Activated T-cell treated with anti-CD3 and anti-CD28 coated beads for 48 hours (primary cell): ENCODE results near the gene PPP2R2D.
"Not testable (repeated sequence)": the region's sequence is repeated elsewhere in the genome, so short reads cannot be mapped to it uniquely, and the experiment has no call there.

Experiments
- DNase-seq: peaks from one replicate; pipeline ENCODE4 v3.0.0-alpha.2; 2020; ENCODE audit warnings: low read depth

PPP2R2D gene

DNA sequence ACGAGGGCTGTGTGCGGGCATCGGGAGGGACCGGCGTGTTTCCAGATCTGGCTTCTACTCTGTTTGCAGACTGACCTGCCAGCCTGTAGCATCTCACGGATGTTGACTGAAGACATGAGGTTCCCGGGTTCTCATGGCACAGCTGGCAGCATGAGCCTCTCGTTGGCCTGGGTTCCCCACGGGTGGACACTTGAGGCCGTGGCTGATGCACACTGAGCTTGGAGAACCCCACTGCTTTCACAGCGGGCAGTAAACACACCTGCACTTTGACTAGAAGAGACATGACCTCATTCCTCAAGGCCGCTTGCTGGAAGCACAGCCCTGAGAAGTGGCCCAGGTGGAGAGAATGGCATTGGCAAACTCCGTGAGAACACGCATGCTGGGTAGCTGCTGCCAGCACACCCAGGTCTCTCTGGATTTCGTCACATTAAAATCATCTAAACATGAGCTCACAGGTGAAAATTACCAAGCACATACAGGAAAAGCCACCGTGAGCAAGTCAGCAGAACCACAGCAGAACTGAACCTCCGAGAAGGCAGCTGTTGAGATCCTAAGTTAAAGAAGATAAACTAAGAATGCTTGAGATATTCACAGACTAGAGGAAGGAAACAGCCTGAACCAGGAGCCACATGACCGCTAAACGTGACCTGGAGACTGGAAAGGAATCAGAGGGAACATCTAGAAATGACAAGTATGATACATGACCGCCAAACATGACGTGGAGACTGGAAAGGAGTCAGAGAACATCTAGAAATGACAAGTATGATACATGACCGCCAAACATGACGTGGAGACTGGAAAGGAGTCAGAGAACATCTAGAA is 48.4 kb downstream of the PPP2R2D start:
- no peak for DNase-seq

DNA sequence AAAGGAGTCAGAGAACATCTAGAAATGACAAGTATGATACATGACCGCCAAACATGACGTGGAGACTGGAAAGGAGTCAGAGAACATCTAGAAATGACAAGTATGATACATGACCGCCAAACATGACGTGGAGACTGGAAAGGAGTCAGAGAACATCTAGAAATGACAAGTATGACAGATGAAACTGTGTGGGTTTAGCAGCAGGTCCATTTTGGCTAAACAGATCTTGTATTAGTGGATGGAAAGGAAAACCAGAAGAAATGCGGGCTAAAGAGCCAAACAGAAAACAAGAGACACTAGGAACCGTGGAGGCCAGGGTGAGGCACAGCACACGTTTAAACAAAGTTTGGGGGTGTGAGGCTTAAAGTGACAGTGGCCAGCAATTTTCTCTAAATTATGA is 49.1 kb downstream of the PPP2R2D start:
- not testable (repeated sequence) for DNase-seq

DNA sequence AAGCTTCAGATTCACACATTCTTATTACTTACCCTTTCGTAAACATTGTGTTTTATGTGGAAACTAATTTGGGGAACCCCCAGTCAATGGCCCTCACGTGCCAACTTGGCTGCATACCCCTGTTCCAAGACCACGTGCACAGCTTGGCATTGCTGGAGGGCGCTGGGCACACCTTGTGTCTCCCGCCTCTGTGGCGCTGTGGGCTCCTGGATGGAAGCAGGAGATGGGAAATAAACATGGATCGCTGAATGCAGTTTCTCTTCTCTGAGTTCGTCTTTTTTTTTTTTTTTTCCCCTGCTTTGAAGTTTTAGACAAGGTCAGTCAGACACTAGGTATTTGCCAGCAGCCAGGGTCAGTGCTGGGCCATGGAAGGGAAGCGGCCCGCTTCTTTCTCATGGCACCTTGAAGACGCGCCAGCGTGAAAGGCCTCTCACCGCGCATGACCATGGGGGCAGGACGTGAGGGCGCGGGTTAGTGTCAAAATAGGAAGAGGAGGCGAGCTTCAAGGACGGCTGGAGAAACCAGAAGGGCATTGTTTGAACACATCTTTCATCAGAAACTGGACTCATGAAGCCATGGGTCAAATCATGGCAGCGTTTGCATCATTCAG is 53.7 kb downstream of the PPP2R2D start:
- DNase-seq, result no peak

- no peak for DNase-seq
These were observed 55.0 kb downstream of the PPP2R2D start for GRCh38 chr10:131955591-131956340.

DNA sequence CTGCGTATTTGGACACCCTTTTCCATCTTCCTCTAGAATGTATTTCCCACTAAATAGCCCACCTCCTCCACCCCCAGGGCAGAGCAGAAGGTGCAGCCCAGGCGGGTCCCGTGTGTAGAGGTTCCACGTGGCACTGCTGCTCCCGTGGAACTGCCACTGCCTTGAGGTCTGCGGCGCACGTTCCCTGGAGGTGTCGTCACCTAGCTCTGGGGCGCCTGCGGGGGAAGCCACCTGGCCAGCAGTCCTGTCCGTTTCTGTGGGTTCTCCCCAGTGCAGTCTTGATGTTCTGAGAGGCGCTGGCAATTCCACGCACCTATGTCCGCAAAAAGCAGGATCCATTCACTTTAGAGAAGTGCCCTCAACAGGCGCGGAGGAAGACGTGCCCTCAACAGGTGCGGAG is 59.0 kb downstream of the PPP2R2D start:
- no peak for DNase-seq

DNA sequence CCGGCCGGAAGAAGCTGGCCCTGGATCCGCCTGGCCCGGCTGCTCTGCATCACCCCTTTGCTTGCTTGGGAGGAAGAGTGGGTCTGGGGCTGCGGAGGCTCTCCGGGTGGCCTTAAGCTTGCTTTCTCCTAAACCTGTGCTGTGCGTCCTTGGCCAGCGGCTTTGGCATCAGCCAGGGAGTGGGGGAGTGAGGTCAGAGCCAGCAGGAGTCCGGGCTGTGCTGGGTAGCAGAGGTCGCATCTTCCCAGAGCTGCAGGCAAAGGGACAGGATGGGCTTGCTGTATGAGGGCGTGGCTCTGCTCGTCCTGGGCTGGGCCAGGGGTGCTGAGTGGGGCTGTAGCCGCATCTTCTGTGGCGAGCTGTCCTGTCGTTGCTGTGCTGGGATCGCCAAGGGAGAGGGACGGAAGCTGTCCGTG is 59.8 kb downstream of the PPP2R2D start:
- DNase-seq, result no peak

GRCh38 chr10:131961047-131961776 is 60.4 kb downstream of the PPP2R2D start:
- no peak for DNase-seq

DNA sequence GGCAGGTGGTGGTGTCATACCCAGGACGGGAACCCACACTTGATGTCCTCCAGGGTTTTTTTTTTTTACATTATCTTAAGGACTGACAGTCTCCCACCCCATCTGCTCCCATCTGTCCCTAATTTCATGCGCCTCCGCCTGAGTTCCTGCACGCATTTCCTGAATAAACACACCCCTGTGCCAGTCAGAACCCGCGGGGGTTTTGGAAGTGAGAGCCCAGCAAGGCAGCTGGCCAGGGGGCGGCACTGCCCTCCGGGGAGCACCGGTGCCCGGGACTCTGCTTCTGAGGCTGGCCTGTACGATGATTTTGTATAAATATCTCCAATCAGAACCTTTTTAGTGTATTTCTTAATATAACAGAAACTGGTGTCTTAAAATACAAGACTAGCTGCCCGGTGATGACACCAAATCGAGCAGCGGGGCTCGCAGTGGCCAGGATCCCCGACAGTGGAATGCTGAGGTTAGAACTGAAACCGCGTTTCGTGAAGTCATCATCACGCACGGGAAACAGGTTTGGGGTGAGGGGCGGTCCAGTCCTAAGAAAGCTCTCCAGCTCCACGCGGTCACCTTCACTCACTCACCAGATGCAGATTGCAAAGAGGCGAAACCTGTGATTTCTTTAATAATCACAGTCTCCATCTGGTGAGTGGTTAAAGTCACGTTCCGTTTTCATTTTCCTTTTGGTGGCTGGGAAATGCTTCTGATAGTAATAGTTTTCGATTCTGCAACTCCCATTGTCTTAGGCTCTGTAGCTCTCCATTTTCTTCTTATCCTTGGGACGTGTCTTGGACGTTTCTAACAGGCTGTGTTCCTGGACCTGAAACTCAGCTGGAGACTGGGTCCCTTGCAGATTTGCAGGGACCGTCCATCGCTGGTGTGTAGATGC is 61.2 kb downstream of the PPP2R2D start:
- no peak for DNase-seq

DNA sequence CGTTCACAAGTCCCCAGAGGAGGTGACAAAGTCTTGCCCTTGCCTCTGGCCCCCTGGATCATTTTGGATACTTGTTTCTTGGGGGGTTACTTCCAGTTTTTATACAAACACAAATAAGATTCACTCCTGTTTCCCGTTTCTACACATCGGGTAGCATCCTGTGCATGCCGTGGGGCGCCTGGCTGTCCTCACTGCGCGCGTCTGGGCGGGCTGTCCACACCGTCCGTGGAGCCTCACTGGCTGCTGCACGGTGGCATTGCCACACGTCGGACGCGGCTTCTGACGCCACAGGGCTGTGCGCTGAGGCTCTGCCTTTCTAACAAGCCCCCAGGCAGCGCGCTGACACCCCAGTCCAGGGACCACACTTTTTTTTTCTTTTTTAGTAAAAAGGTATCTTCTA is 62.5 kb downstream of the PPP2R2D start:
- DNase-seq, result no peak

- no peak for DNase-seq
These were observed 63.0 kb downstream of the PPP2R2D start for GRCh38 chr10:131963811-131964210.

DNA sequence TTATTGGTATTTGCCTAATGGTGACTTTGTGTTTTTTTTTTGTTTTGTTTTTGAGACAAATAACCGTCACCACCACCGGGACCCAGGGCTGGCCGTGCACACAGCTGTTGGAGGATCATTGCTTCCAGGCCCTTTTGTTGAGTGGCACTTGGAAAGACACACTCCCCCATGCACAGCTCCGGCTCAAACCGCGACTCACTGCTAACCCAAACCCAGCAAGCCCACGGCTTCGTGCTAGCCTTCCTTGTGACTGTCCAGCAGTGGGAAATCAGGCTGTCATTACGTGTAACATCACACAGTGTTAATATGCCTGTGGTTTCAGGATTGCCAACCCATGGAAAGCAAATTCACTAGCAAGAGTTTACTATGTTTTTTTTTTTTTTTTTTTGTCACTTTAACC is 63.5 kb downstream of the PPP2R2D start:
- no peak for DNase-seq

DNA sequence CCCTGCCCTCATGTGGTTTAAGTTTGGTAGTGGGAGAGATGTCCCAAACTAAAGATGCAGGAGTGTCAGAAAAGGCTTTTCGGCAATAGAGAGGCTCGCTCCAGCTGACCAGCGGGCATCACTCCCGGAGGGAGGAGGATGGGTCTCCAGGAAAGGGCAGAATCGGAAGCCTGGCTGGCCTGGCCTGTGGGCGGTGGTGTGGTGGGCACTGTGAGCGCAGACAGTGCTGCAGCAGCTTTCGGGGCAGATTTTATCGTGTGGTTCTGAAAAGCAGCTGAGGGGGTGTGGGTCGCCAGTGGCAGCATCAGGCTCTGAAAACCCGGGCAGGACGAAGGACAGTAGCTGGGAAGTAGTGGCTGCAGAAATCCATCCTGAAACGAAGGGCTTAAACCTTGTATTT is 68.1 kb downstream of the PPP2R2D start:
- no peak for DNase-seq

- DNase-seq, result no peak
These were observed 70.1 kb downstream of the PPP2R2D start for GRCh38 chr10:131970946-131971345.

GRCh38 chr10:131971591-131971990 is 70.8 kb downstream of the PPP2R2D start:
- DNase-seq, result no peak

GRCh38 chr10:131972474-131973071 is 71.8 kb downstream of the PPP2R2D start:
- no peak for DNase-seq

DNA sequence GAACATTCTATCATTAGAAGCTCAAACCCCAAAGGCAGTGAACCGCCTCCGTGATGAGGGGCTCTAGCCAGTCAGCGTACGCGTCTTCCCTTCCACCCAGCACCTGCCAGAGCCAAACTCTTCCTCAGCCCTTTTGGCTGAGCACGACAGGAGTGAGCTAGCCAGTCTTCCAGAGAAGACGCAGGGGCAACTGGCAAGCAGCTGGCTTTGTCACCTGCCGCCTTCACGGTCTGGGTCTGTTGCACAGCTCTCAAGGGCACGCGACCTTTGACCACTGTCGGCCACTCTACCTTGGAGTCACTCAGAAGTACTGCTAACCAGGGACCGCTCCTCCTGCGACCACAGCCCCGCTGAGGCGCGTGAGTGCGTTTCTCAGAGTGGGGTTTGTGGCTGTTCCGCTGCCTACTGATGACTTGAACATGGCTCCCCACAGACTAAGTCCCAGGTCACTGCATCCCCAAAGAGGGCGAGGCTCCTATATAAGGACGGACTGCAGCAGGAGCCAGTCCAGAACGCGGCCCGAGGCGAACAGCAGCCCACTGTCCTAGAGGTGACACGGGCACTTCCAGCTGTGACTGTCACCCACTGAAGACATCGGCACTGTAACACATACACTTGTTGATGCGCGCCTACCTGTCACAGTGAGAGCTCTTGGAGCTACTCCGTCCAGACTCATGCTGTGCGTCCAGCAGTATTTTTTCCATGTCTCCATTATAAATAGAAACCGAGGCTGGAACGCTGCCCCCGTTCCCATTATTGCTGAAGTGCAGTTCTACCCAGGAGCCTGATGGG is 72.5 kb downstream of the PPP2R2D start:
- no peak for DNase-seq

DNA sequence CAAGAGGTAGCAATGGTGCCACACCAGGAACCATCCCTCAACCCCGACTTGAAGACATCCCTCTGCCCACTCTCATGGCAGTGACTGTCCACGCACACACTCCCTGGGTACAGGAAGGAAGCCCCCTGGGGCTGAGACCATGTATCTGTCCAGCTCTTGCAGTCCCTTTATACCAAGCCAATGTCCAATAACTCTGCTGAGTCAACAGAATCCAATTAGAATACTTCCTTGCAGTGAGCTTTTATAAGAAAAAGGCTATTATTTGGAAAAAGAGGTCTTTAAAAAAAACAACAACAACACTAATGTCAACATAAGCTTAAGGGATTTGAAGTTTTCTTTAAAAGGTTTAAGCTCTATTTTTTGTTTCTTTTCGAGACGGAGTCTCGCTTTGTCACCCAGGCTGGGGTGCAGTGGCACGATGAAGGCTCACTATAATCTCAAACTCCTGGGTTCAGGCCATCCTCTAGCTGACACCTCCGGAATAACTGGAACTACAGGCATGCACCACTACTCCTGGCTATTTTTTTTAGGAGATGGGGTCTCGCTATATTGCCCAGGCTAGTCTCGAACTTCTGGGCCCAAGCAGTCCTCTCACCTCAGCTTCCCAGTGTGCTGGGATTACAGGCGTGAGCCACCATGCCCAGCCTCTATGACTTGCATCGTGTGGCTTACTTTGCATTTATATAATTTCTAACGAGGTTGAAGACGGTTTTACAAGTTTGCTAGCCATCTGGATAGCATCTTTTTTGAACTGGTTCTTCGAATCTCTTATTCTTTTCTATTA is 73.4 kb downstream of the PPP2R2D start:
- DNase-seq, result no peak

- no peak for DNase-seq
These were observed 74.2 kb downstream of the PPP2R2D start for GRCh38 chr10:131975003-131975402.

DNA sequence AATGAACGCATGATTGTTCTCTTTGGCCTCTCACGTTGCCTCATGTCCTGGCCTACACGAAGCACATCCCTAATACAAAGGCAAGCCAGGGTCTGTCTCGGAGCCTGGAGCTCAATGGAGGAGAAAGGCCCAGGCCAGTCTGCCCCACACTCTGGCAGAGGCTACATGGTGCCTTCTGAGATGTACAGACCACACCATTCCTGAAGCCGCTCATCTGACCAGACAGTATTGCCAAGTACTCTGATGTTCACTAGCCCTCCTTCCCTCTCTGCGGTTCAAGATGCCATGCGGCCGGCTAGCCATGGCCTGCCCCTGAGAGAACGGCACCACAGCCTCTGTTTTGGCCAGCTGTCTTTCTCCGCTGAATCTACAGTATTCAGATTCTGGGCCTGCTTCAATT is 75.0 kb downstream of the PPP2R2D start:
- DNase-seq, result no peak
